ENCODE data around the gene UCK1. TPM values are rescaled to one million over a fixed set of nuclear protein-coding genes. Genes with fewer than 3 reads are reported as not detected.
A peak's percentile ranks its signal among the peaks of the same experiment; 100 is the strongest.

UCK1 gene
- total RNA-seq (2013), result 17.0 TPM
- polyA plus RNA-seq (10 to 100 TPM; 15.9 to 19.9 (median 16.3) TPM), polyA minus RNA-seq (8.7 and 10.2 TPM in 2 replicates), total RNA-seq (7.0 to 24.0 (median 13.8) reads per million in 11 experiments)

GRCh38 chr9:131530920-131531832, at the start of gene UCK1:
Gene UCK1, minus strand, starts transcription at chr9:131531263. Its CDS starts 89 bp downstream, at chr9:131531174.
- no peaks in the 10 kb centered on the region for H3K9me3 ChIP-seq (replicated peaks in 1 of 2; ENCODE audit: control insufficient read depth in 1 of 2, insufficient read depth in 1 of 2, low read length in 2 of 2)
- H4K20me1 ChIP-seq (ENCODE audit: insufficient read depth, low read length), result no peaks in the 10 kb centered on the region
- peak within 1 kb of the TSS; percentile 92 for H3K4me2 ChIP-seq (replicated peaks; ENCODE audit: extremely low read depth, low read length, poor library complexity, severe bottlenecking)
- no peaks in the 10 kb centered on the region for H3K9me3 Mint-ChIP-seq
- peak within 1 kb of the TSS in 6 of 7 donors; percentile 45 to 82 (median 69) for H3K27ac Mint-ChIP-seq
- peaks cover 13 to 18% of the 10 kb centered on the region in 2 donors for H3K4me1 ChIP-seq (ENCODE audit: control insufficient read depth in 1 of 2, insufficient read depth in 2 of 2, low read length in 2 of 2)
- peaks cover 24 to 35% of the 10 kb centered on the region in 2 donors for H3K36me3 Mint-ChIP-seq
- peaks cover 11% of the 10 kb centered on the region for H3K4me1 Mint-ChIP-seq
- peaks cover 12% of the 10 kb centered on the region for H3K79me2 ChIP-seq (ENCODE audit: insufficient read depth, low read length)
- peak within 1 kb of the TSS; percentile 77 to 84 for H3K4me3 Mint-ChIP-seq
- peaks cover 0 to 10% (median 5%) of the 10 kb centered on the region in 3 donors for H3K27me3 Mint-ChIP-seq (ENCODE audit: low read depth in 3 of 3)
- peak within 1 kb of the TSS in 1 of 2 donors; percentile 78 for H3K27ac ChIP-seq (ENCODE audit: low read depth in 1 of 2, low read length in 2 of 2)
- intact Hi-C loops (cut with micrococcal nuclease), result no loop called here
- peak; percentile 74 to 85 (median 82) for DNase-seq
- H3K27me3 ChIP-seq (ENCODE audit: control insufficient read depth in 2 of 2, insufficient read depth in 2 of 2, low read length in 2 of 2), result no peaks in the 10 kb centered on the region
- H2AFZ ChIP-seq (ENCODE audit: insufficient read depth, low read depth, low read length, poor library complexity, severe bottlenecking), result peak within 1 kb of the TSS; percentile 98
- peaks cover 28 to 37% of the 10 kb centered on the region in 2 donors for H3K36me3 ChIP-seq (replicated peaks in 1 of 2; ENCODE audit: control insufficient read depth in 1 of 2, insufficient read depth in 2 of 2, low read length in 2 of 2)
- WGBS (ENCODE audit: insufficient coverage), result 12% methylated on average over 103 of the region's 103 CpGs
- H3K4me3 ChIP-seq (replicated peaks in 1 of 3; ENCODE audit: low read depth in 2 of 3, low read length in 3 of 3), result peak within 1 kb of the TSS; percentile 52 to 88 (median 88)
- TF ChIP-seq CTCF (IDR thresholded peaks at IDR 0.05), result peak; percentile 3
- H3K9ac ChIP-seq (ENCODE audit: insufficient read depth, low read length, poor library complexity, severe bottlenecking), result peak within 1 kb of the TSS; percentile 87

GRCh38 chr9:131580358-131580757, 49.3 kb upstream of the UCK1 start:
- peak overlapping the region in 1 of 7 donors; percentile 23 for H3K27ac Mint-ChIP-seq

More at GRCh38 chr9:131580358-131580757, 49.3 kb upstream of the UCK1 start:
- H3K27me3 ChIP-seq (ENCODE audit: control insufficient read depth in 2 of 2, insufficient read depth in 2 of 2, low read length in 2 of 2), result no peaks in the 10 kb centered on the region
- H2AFZ ChIP-seq (ENCODE audit: insufficient read depth, low read depth, low read length, poor library complexity, severe bottlenecking), result no peak overlapping the region
- no peak overlapping the region for H3K9ac ChIP-seq (ENCODE audit: insufficient read depth, low read length, poor library complexity, severe bottlenecking)
- Mint-ChIP-seq H3K36me3 (peaks cover 81 to 96% of the 10 kb centered on the region in 2 donors), H3K4me3 (no peak overlapping the region), H3K27me3 (ENCODE audit: low read depth in 3 of 3) (no peaks in the 10 kb centered on the region), H3K9me3 (no peaks in the 10 kb centered on the region), H3K4me1 (peaks cover 19% of the 10 kb centered on the region)
- peaks cover 84 to 96% of the 10 kb centered on the region in 2 donors for H3K36me3 ChIP-seq (replicated peaks in 1 of 2; ENCODE audit: control insufficient read depth in 1 of 2, insufficient read depth in 2 of 2, low read length in 2 of 2)
- no peaks in the 10 kb centered on the region for H3K9me3 ChIP-seq (replicated peaks in 1 of 2; ENCODE audit: control insufficient read depth in 1 of 2, insufficient read depth in 1 of 2, low read length in 2 of 2)
- no peak overlapping the region for H3K4me2 ChIP-seq (replicated peaks; ENCODE audit: extremely low read depth, low read length, poor library complexity, severe bottlenecking)
- H4K20me1 ChIP-seq (ENCODE audit: insufficient read depth, low read length), result peaks cover 60% of the 10 kb centered on the region
- WGBS (ENCODE audit: insufficient coverage), result 100% methylated on average over 4 of the region's 9 CpGs
- H3K4me3 ChIP-seq (replicated peaks in 1 of 3; ENCODE audit: low read depth in 2 of 3, low read length in 3 of 3), result no peak overlapping the region
- peaks cover 4% of the 10 kb centered on the region for H3K79me2 ChIP-seq (ENCODE audit: insufficient read depth, low read length)
- intact Hi-C loops (cut with micrococcal nuclease), result no loop called here
- DNase-seq, result no peak
- H3K4me1 ChIP-seq (ENCODE audit: control insufficient read depth in 1 of 2, insufficient read depth in 2 of 2, low read length in 2 of 2), result peaks cover 22 to 26% of the 10 kb centered on the region in 2 donors
- TF ChIP-seq CTCF (IDR thresholded peaks at IDR 0.05), result no peak
- H3K27ac ChIP-seq (ENCODE audit: low read depth in 1 of 2, low read length in 2 of 2), result no peak overlapping the region

Data from CD14-positive monocyte (primary cell).